H1 (cell line): ENCODE measurements around the gene TAF4. TPM values are rescaled to one million over a fixed set of nuclear protein-coding genes. Genes with fewer than 3 reads are reported as not detected.

ENCODE experiments used
- CTCF ChIA-PET: fragments of 300-600 bp; sonication (Branson Sonifier 250); formaldehyde crosslinking; loops from one replicate; lab custom pipeline; 2021; ENCODE audit not compliant: partially characterized antibody; lab: Charles Lee
- POLR2A ChIA-PET: fragments of 300-600 bp; sonication (Branson Sonifier 250); formaldehyde crosslinking; loops from one replicate; lab custom pipeline; 2021; ENCODE audit warnings: inconsistent platforms; ENCODE audit not compliant: partially characterized antibody; lab: Charles Lee
- DNase-seq, 2 experiments: peaks; one replicate each; pipeline versions ENCODE4 v3.0.0 to v3.0.0-alpha.2; 2010 to 2022; ENCODE audit warnings: low spot score in 2 of 2, low read depth in 1 of 2, mixed read lengths in 1 of 2
- FAIRE-seq: peaks from 2 replicates; lab custom pipeline; 2011; peaks lifted over from hg19 to GRCh38; lab: Jason Lieb, UNC
- H2AFZ ChIP-seq: 2 replicates; pipeline ENCODE4 v1.8.1; 2012; ENCODE audit warnings: low read length, inconsistent platforms
- H2AK5ac ChIP-seq: 2 replicates; pipeline ENCODE4 v1.6.1; 2013; ENCODE audit warnings: low read depth, low read length
- H2BK120ac ChIP-seq: replicated peaks from 2 replicates; pipeline ENCODE3; 2013; ENCODE audit warnings: low read depth, low read length, inconsistent platforms
- H2BK12ac ChIP-seq: 2 replicates; pipeline ENCODE4 v1.6.1; 2013; ENCODE audit warnings: low read depth, low read length
- H2BK15ac ChIP-seq: 2 replicates; pipeline ENCODE4 v1.6.1; 2013; ENCODE audit warnings: low read length
- H2BK20ac ChIP-seq: 2 replicates; pipeline ENCODE4 v1.6.1; 2013; ENCODE audit warnings: low read length
- H2BK5ac ChIP-seq: 2 replicates; pipeline ENCODE4 v1.6.1; 2013; ENCODE audit warnings: low read depth, low read length
- H3K14ac ChIP-seq: 2 replicates; pipeline ENCODE4 v1.6.1; 2013; ENCODE audit warnings: inconsistent platforms; ENCODE audit not compliant: insufficient read length
- H3K18ac ChIP-seq: 2 replicates; pipeline ENCODE4 v1.6.1; 2013; ENCODE audit warnings: low read length; ENCODE audit errors: extremely low read depth
- H3K23ac ChIP-seq: 2 replicates; pipeline ENCODE4 v1.6.1; 2013; ENCODE audit warnings: inconsistent platforms; ENCODE audit not compliant: insufficient read length
- H3K23me2 ChIP-seq: 2 replicates; pipeline ENCODE4 v1.6.1; 2013; ENCODE audit warnings: low read depth, low read length
- H3K27ac ChIP-seq: 2 replicates; pipeline ENCODE4 v1.6.1; 2011; ENCODE audit warnings: low read depth, low read length, inconsistent platforms
- H3K27me3 ChIP-seq, 4 experiments: replicated peaks in 1 of 4; 1 replicate in 1 of 4; 2 replicates in 3 of 4; pipeline versions ENCODE4 v1.6.1 to v1.8.1; 2011 to 2013; ENCODE audit warnings: low read length in 3 of 4, mild to moderate bottlenecking in 3 of 4, inconsistent platforms in 2 of 4, mixed read lengths in 2 of 4, moderate library complexity in 1 of 4; ENCODE audit not compliant: control insufficient read depth in 3 of 4, insufficient read depth in 3 of 4; ENCODE audit errors: extremely low read depth in 1 of 4
- H3K36me3 ChIP-seq, 4 experiments: 2 replicates each; pipeline versions ENCODE4 v1.6.1 to v1.8.1; 2011 to 2013; ENCODE audit warnings: mild to moderate bottlenecking in 4 of 4, low read length in 3 of 4, moderate library complexity in 2 of 4, control low read depth in 1 of 4, inconsistent platforms in 1 of 4; ENCODE audit not compliant: insufficient read depth in 4 of 4, control insufficient read depth in 2 of 4
- H3K4ac ChIP-seq: replicated peaks from 2 replicates; pipeline ENCODE3; 2013; ENCODE audit warnings: low read length, low read depth, mixed read lengths, inconsistent platforms; ENCODE audit not compliant: insufficient read length
- H3K4me1 ChIP-seq, 4 experiments: replicated peaks in 1 of 4; 1 replicate in 1 of 4; 2 replicates in 3 of 4; pipeline versions ENCODE4 v1.6.1 to v1.8.1; 2011 to 2013; ENCODE audit warnings: low read length in 3 of 4, inconsistent platforms in 2 of 4, mixed read lengths in 1 of 4; ENCODE audit not compliant: insufficient read depth in 4 of 4, control insufficient read depth in 3 of 4
- H3K4me2 ChIP-seq, 2 experiments: 2 replicates each; pipeline versions ENCODE4 v1.6.1 to v1.8.1; 2011 to 2013; ENCODE audit warnings: low read depth in 2 of 2, low read length in 2 of 2, control low read depth in 1 of 2, inconsistent platforms in 1 of 2, mild to moderate bottlenecking in 1 of 2; ENCODE audit not compliant: insufficient read depth in 1 of 2
- H3K4me3 ChIP-seq, 4 experiments: fragments of 200-600, 300-600 bp in 1 of 4; sonication (generic), shearing (Covaris generic), sonication (Bioruptor Twin) in 1 of 4; 2 replicates each; pipeline versions ENCODE4 v1.5.1 to v1.8.1; 2011 to 2016; ENCODE audit warnings: low read length in 4 of 4, low read depth in 3 of 4, control low read depth in 2 of 4, inconsistent platforms in 2 of 4, mild to moderate bottlenecking in 2 of 4, mixed read lengths in 1 of 4, moderate library complexity in 1 of 4; ENCODE audit not compliant: insufficient read depth in 2 of 4; ENCODE audit errors: extremely low read depth in 1 of 4
- H3K56ac ChIP-seq: replicated peaks from 2 replicates; pipeline ENCODE3; 2013; ENCODE audit warnings: low read depth, mild to moderate bottlenecking, mixed read lengths, low read length, inconsistent platforms; ENCODE audit not compliant: insufficient read length
- H3K79me1 ChIP-seq: 2 replicates; pipeline ENCODE4 v1.6.1; 2013; ENCODE audit warnings: low read depth, low read length, control low read depth
- H3K79me2 ChIP-seq, 2 experiments: 2 replicates each; pipeline versions ENCODE4 v1.6.1 to v1.8.1; 2012 to 2013; ENCODE audit warnings: low read length in 2 of 2, mild to moderate bottlenecking in 2 of 2, inconsistent platforms in 1 of 2; ENCODE audit not compliant: insufficient read depth in 2 of 2, control insufficient read depth in 1 of 2
- H3K9ac ChIP-seq, 4 experiments: replicated peaks in 1 of 4; 1 replicate in 1 of 4; 2 replicates in 3 of 4; pipeline versions ENCODE4 v1.6.1 to v1.8.1; 2011 to 2013; ENCODE audit warnings: low read depth in 3 of 4, low read length in 3 of 4, control low read depth in 2 of 4, mild to moderate bottlenecking in 2 of 4, moderate library complexity in 2 of 4, inconsistent platforms in 1 of 4; ENCODE audit errors: extremely low read depth in 1 of 4
- H3K9me3 ChIP-seq, 2 experiments: 2 replicates each; pipeline versions ENCODE4 v1.6.1 to v1.8.1; 2012 to 2013; ENCODE audit warnings: mild to moderate bottlenecking in 2 of 2, moderate library complexity in 2 of 2, control low read depth in 1 of 2, inconsistent platforms in 1 of 2, low read depth in 1 of 2, low read length in 1 of 2, mixed read lengths in 1 of 2; ENCODE audit not compliant: insufficient read depth in 2 of 2
- H4K20me1 ChIP-seq, 2 experiments: replicated peaks in 1 of 2; 2 replicates each; pipeline versions ENCODE3 to v1.8.1; 2011 to 2013; ENCODE audit warnings: inconsistent platforms in 2 of 2, low read length in 2 of 2, mild to moderate bottlenecking in 1 of 2; ENCODE audit not compliant: insufficient read depth in 2 of 2, control insufficient read depth in 1 of 2
- H4K5ac ChIP-seq: 2 replicates; pipeline ENCODE4 v1.6.1; 2013; ENCODE audit warnings: low read length, low read depth, mixed read lengths, inconsistent platforms; ENCODE audit not compliant: insufficient read length
- H4K8ac ChIP-seq: 2 replicates; pipeline ENCODE4 v1.8.0; 2013; ENCODE audit warnings: mild to moderate bottlenecking, moderate library complexity, low read length, inconsistent platforms; ENCODE audit not compliant: insufficient read depth; ENCODE audit errors: extremely low read depth
- H4K91ac ChIP-seq: replicated peaks from 2 replicates; pipeline ENCODE3; 2013; ENCODE audit warnings: low read length, mixed read lengths, inconsistent platforms; ENCODE audit not compliant: insufficient read length
- CTBP2 ChIP-seq: IDR thresholded peaks from 2 replicates; pipeline ENCODE4 v1.7.0; 2011; ENCODE audit warnings: borderline replicate concordance, mild to moderate bottlenecking, moderate library complexity, mixed read lengths, low read length; ENCODE audit not compliant: insufficient read depth, insufficient read length
- EGR1 ChIP-seq: IDR thresholded peaks from 2 replicates; pipeline ENCODE4 v1.6.1; 2011; ENCODE audit warnings: low read depth, low read length, borderline replicate concordance
- GTF2F1 ChIP-seq: IDR thresholded peaks from 2 replicates; pipeline ENCODE4 v1.6.1; 2012; ENCODE audit warnings: low read depth, low read length, improper control_type of control experiment, borderline replicate concordance
- RBBP5 ChIP-seq: IDR thresholded peaks from 2 replicates; pipeline ENCODE4 v1.7.1; 2012; ENCODE audit warnings: low read depth, mild to moderate bottlenecking, inconsistent platforms, low read length, moderate library complexity, borderline replicate concordance
- SIN3A ChIP-seq, 2 experiments: IDR thresholded peaks in 1 of 2; conservative IDR thresholded peaks in 1 of 2; 2 replicates each; pipeline ENCODE4 v1.6.1; 2011 to 2012; ENCODE audit warnings: low read length in 2 of 2, improper control_type of control experiment in 1 of 2, low read depth in 1 of 2, mild to moderate bottlenecking in 1 of 2
- SIX5 ChIP-seq: IDR thresholded peaks from 2 replicates; pipeline ENCODE4 v1.6.1; 2011; ENCODE audit warnings: mild to moderate bottlenecking, low read depth, low read length
- WGBS, 2 experiments: shearing (Covaris generic) in 1 of 2; methylation state at CpG; one replicate each; pipeline versions ENCODE4 v1.1.6 to v1.1.7; 2013 to 2015; ENCODE audit warnings: low lambda C conversion rate in 2 of 2, mixed read lengths in 2 of 2, inconsistent platforms in 1 of 2, low coverage in 1 of 2, missing lambda C conversion rate in 1 of 2; ENCODE audit not compliant: insufficient replicate concordance in 2 of 2, insufficient coverage in 1 of 2, insufficient read length in 1 of 2; ENCODE audit errors: extremely low coverage in 1 of 2, missing lambda C conversion rate in 1 of 2; 5-methylcytosine and 5-hydroxymethylcytosine counted together
- polyA plus RNA-seq, 7 experiments: library from polyadenylated mRNA; depleted of rRNA in 3 of 7; stranded (reverse) in 5 of 7; unstranded in 2 of 7; fragments of >200 nt in 5 of 7; fragments of 200-250 nt in 2 of 7; gene quantifications; 1 replicate in 5 of 7; 2 replicates in 1 of 7; 4 replicates in 1 of 7; pipeline versions ENCODE4 v1.2.1 to v1.2.3, GENCODE V29; 2011 to 2013; ENCODE audit warnings: missing spikeins in 2 of 7, mixed read lengths in 2 of 7
- total RNA-seq: library from RNA; stranded (reverse); fragmentation: NEBNext Ultra II Directional; extraction: Animal tissue kit (Norgen Biotek cat#: 25700); gene quantifications from 2 replicates; pipeline ENCODE4 v1.2.1, GENCODE V29; 2021

TAF4 gene
- total and polyA plus RNA-seq, 2 of the 8 experiments (the other 6 are each of a cell fraction or from before 2014, with no cell fraction given), result 16.0 to 30.1 TPM

DNA sequence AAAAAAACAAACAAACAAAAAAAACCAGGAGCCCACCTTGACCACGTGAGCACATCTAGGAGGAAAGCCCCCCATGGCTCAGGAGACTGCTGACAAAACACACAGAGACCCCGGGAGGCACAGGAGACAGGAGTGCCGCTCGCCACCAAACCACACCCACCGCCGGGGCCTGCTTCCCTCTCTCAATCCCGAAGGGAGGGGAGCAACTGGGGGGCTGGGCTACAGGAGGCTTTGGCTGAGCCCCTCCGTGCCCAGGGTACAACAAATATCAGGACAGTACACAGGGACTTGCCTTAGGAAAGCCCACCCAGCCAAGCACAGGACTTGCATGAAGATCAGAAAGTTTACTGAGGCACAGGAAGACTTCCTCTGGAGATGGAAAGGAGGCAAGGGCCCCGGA is 102.5 kb downstream of the TAF4 start:
- Histone ChIP-seq H4K8ac (no peak overlapping the region), H3K56ac (no peak overlapping the region), H2BK12ac (no peak overlapping the region), H3K27ac (no peak overlapping the region), H2BK15ac (no peak overlapping the region), H3K4ac (no peak overlapping the region), H3K9me3 (no peaks in the 10 kb centered on the region), H3K79me1 (no peaks in the 10 kb centered on the region), H2BK20ac (no peak overlapping the region), H4K5ac (no peak overlapping the region), H3K4me3 (no peak overlapping the region), H3K4me1 (peaks cover 0 to 13% (median 3%) of the 10 kb centered on the region in 4 experiments; a peak in 4 of 7 replicates), H3K23me2 (no peaks in the 10 kb centered on the region; the same call in 1 of the 2 replicates), H3K14ac (no peak overlapping the region), H4K20me1 (no peaks in the 10 kb centered on the region), H4K91ac (no peak overlapping the region), H3K27me3 (no peaks in the 10 kb centered on the region; a peak in 2 of 7 replicates), H3K79me2 (no peaks in the 10 kb centered on the region), H2AFZ (no peak overlapping the region), H3K9ac (no peak overlapping the region), H3K36me3 (no peaks in the 10 kb centered on the region), H3K18ac (no peak overlapping the region), H3K4me2 (no peak overlapping the region), H3K23ac (no peak overlapping the region), H2AK5ac (no peak overlapping the region), H2BK120ac (no peak overlapping the region), H2BK5ac (no peak overlapping the region)
- WGBS, 2 experiments, result 77% methylated on average over 6 of the region's 9 CpGs; no CpG with 5 or more reads in 1 of the 2 experiments
- peak in 1 of 2 experiments; percentile 42 for DNase-seq
- POLR2A ChIA-PET, result no interaction called here
- TF ChIP-seq SIN3A (conservative IDR thresholded peaks at IDR 0.05 in 1 of 2, IDR thresholded peaks at IDR 0.05 in 1 of 2; ENCODE audit: low read depth in 1 of 2, low read length in 2 of 2) (no peak), GTF2F1 (no peak), RBBP5 (no peak), SIX5 (no peak), CTBP2 (no peak), EGR1 (no peak)
- CTCF ChIA-PET, result no interaction called here
- FAIRE-seq, result no peak
